HepG2 (cell line): ENCODE data around the gene MSANTD1. TPM values are rescaled to one million over a fixed set of nuclear protein-coding genes. Genes with fewer than 3 reads are reported as not detected.
A peak's percentile ranks its signal among the peaks of the same experiment; 100 is the strongest.

Source experiments
- ATAC-seq: fragments of 200-7000 bp; cut with Tn5 transposase; 3 replicates; pipeline ENCODE4 v1.9.1; 2020; ENCODE audit warnings: mild to moderate bottlenecking, moderate library complexity
- BruUV-seq: library from RNA; stranded (reverse); fragments of 400-500 nt; replicated peaks from 2 replicates; lab custom pipeline; 2021; lab: Mats Ljungman, UMichigan
- CTCF ChIA-PET: fragments of 300-600 bp; formaldehyde crosslinking; extraction: SDS; loops from one replicate; lab custom pipeline; 2021; ENCODE audit warnings: low total read pairs, inconsistent platforms, low intra/inter-chr PET ratio; lab: Yijun Ruan, JAX
- POLR2A ChIA-PET: fragments of 350-600 bp; sonication (Branson Sonifier 250); formaldehyde crosslinking; loops from one replicate; lab custom pipeline; 2020; ENCODE audit warnings: antibody characterized with exemption, inconsistent platforms; lab: Yijun Ruan, JAX
- DNase-seq: peaks from one replicate; pipeline ENCODE4 v3.0.0-alpha.2; 2015; ENCODE audit warnings: low spot score
- FAIRE-seq: peaks from 3 replicates; lab custom pipeline; 2011; peaks lifted over from hg19 to GRCh38; lab: Jason Lieb, UNC
- H2AFZ ChIP-seq: one replicate; pipeline ENCODE4 v1.6.1; 2011; ENCODE audit warnings: low read length, inconsistent platforms
- H3K27ac ChIP-seq: fragments of 300-600 bp; 3 replicates; pipeline ENCODE4 v1.8.0; 2011; ENCODE audit warnings: mixed run types, mild to moderate bottlenecking, mixed read lengths, low read length, inconsistent platforms; ENCODE audit not compliant: insufficient read depth; ENCODE audit errors: extremely low read length
- H3K27me3 ChIP-seq, 2 experiments: fragments of 200-600 bp in 1 of 2; 2 replicates in 1 of 2; 3 replicates in 1 of 2; pipeline versions ENCODE4 v1.6.0 to v1.8.0; 2011; ENCODE audit warnings: low read length in 2 of 2, mild to moderate bottlenecking in 2 of 2, moderate library complexity in 2 of 2, inconsistent platforms in 1 of 2; ENCODE audit not compliant: insufficient read depth in 2 of 2, control insufficient read depth in 1 of 2
- H3K36me3 ChIP-seq, 2 experiments: fragments of 200-600 bp in 1 of 2; replicated peaks in 1 of 2; 2 replicates in 1 of 2; 3 replicates in 1 of 2; pipeline versions ENCODE4 v1.5.1 to v1.8.0; 2011; ENCODE audit warnings: low read length in 2 of 2, inconsistent platforms in 1 of 2; ENCODE audit not compliant: insufficient read depth in 2 of 2, control insufficient read depth in 1 of 2
- H3K4me1 ChIP-seq: 2 replicates; pipeline ENCODE4 v1.5.1; 2012; ENCODE audit warnings: low read length, inconsistent platforms; ENCODE audit not compliant: insufficient read depth
- H3K4me2 ChIP-seq: 2 replicates; pipeline ENCODE4 v1.6.0; 2011; ENCODE audit warnings: low read depth, low read length, inconsistent platforms
- H3K4me3 ChIP-seq, 3 experiments: fragments of 200-600 bp in 1 of 3; sonication (generic), shearing (Covaris generic) in 1 of 3; replicated peaks in 1 of 3; 2 replicates each; pipeline ENCODE4 v1.5.1; 2011 to 2016; ENCODE audit warnings: low read length in 3 of 3, inconsistent platforms in 2 of 3, low read depth in 2 of 3, mild to moderate bottlenecking in 2 of 3, control low read depth in 1 of 3, mixed read lengths in 1 of 3; ENCODE audit not compliant: insufficient read depth in 1 of 3
- H3K79me2 ChIP-seq: one replicate; pipeline ENCODE4 v1.6.1; 2011; ENCODE audit warnings: low read length, inconsistent platforms; ENCODE audit not compliant: insufficient read depth
- H3K9ac ChIP-seq: 2 replicates; pipeline ENCODE4 v1.6.0; 2011; ENCODE audit warnings: mild to moderate bottlenecking, low read depth, low read length, inconsistent platforms; ENCODE audit not compliant: insufficient read depth
- H3K9me3 ChIP-seq: 2 replicates; pipeline ENCODE4 v1.5.1; 2012; ENCODE audit warnings: mild to moderate bottlenecking, low read length
- H4K20me1 ChIP-seq: 2 replicates; pipeline ENCODE4 v1.6.0; 2011; ENCODE audit warnings: inconsistent platforms, mild to moderate bottlenecking, low read length, moderate library complexity; ENCODE audit not compliant: insufficient read depth
- CBFB ChIP-seq: sonication (generic); formaldehyde crosslinking; IDR thresholded peaks from 2 replicates; pipeline ENCODE4 v1.4.0; 2020; ENCODE audit warnings: missing genetic modification reagents
- HNRNPL ChIP-seq: fragments of 200-400 bp; formaldehyde crosslinking; IDR thresholded peaks from 2 replicates; pipeline ENCODE4 v1.6.1; 2017; ENCODE audit warnings: mild to moderate bottlenecking, low read depth, low read length
- PHB2 ChIP-seq: fragments of 450-650 bp; IDR thresholded peaks from 2 replicates; pipeline ENCODE4 v1.6.1; 2018; ENCODE audit not compliant: partially characterized antibody
- ZNF773 ChIP-seq: sonication (generic); formaldehyde crosslinking; IDR thresholded peaks from 2 replicates; pipeline ENCODE4 v1.4.0; 2020; ENCODE audit warnings: missing genetic modification reagents, borderline replicate concordance
- ZNF792 ChIP-seq: IDR thresholded peaks from 2 replicates; pipeline ENCODE4 v1.6.1; 2016
- WGBS: methylation state at CpG from one replicate; pipeline ENCODE4 v1.1.6; 2017; ENCODE audit warnings: low lambda C conversion rate; 5-methylcytosine and 5-hydroxymethylcytosine counted together
- in situ Hi-C: cut with HindIII; loops from 2 replicates; pipeline ENCODE4 v1.10.0; 2017; ENCODE audit warnings: low pct_unique_long_range_greater_than_20kb; ENCODE audit not compliant: extremely low pct_ligation_motif_present
- intact Hi-C: fragments of 100-400 bp; cut with micrococcal nuclease; formaldehyde crosslinking; loops from one replicate; pipeline ENCODE4 v1.10.0; 2022; ENCODE audit not compliant: unreplicated experiment
- polyA plus RNA-seq, 8 experiments: library from polyadenylated mRNA; depleted of rRNA in 3 of 8; stranded (reverse) in 7 of 8; unstranded in 1 of 8; fragments of >200 nt; fragmentation: Illumina TruSeq in 4 of 8; extraction: Trizol in 4 of 8; gene quantifications; 2 replicates each; pipeline versions ENCODE4 v1.2.1 to v1.2.3, GENCODE V29; 2011 to 2016; ENCODE audit warnings: low read depth in 4 of 8, missing spikeins in 1 of 8, mixed read lengths in 1 of 8; ENCODE audit not compliant: insufficient read depth in 1 of 8
- total RNA-seq, 5 experiments: library from RNA; depleted of rRNA; stranded (reverse); fragments of >200 nt; fragmentation: Illumina TruSeq; extraction: Trizol; gene quantifications; 2 replicates each; pipeline ENCODE4 v1.2.3, GENCODE V29; 2016; ENCODE audit warnings: low read depth in 1 of 5
- TF ChIP-seq, protein P1 (sequence below): sonication (generic); formaldehyde crosslinking; IDR thresholded peaks from 2 replicates; pipeline ENCODE4 v1.4.0; 2020; ENCODE audit warnings: missing genetic modification reagents
- TF ChIP-seq, protein P2 (sequence below), 2 experiments: sonication (generic) in 1 of 2; formaldehyde crosslinking in 1 of 2; IDR thresholded peaks; 2 replicates each; pipeline versions ENCODE4 v1.6.1 to v1.9.0; 2014 to 2022; ENCODE audit warnings: antibody characterized with exemption in 1 of 2, borderline replicate concordance in 1 of 2, inconsistent platforms in 1 of 2, low read depth in 1 of 2, missing genetic modification reagents in 1 of 2

MSANTD1 gene
- total and polyA plus RNA-seq, 2 of the 13 experiments (the other 11 are each of a cell fraction or from before 2014, with no cell fraction given), result 0.22 to 0.40 TPM

DNA sequence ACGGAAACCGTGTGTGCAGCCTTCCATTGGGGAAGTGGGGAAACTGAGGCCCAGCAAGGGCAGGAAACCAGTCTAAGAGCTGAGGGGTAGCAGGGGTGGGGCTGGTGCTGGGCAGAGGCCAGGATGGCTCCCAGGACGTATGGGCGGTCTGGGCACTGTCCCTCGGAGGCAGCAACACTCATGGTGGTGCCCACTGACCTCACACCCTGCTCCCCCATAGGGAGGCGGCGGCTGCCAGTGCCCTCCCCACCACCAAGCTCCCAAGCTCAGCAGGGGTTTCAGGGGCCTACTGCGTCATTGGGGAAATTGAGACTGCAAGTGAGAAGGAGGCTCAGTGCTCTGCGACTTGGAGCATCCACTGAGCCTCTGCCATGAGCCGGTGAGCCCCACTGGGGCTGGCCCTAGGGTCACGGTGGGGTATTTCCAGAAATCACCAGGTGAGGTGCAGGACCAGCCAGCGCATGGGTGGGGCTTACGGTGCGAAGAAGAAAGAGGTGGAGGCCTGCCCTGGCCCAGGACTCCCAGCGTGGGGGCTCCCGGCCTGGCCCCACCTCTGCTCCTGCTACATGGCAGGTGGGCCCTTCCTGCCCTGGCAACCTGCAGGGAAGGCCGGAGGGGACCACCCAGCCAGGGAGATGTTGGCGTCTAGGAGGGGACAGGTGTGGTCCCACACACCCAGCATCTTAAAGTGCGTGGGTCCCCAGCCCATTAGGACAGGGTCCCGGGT lies 915 bp downstream of the MSANTD1 start:
- no TSS peak for BruUV-seq
- intact Hi-C loops, result no loop called here
- in situ Hi-C loops, result no loop called here
- Histone ChIP-seq H4K20me1 (no peaks in the 10 kb centered on the region), H3K4me3 (peak overlapping the region in 1 of 3 experiments; percentile 76; a peak in 2 of 6 replicates), H3K4me2 (peak overlapping the region; percentile 91), H3K79me2 (no peaks in the 10 kb centered on the region), H3K9ac (peak overlapping the region; percentile 58; the same call in 1 of the 2 replicates), H3K27ac (no peak overlapping the region), H3K27me3 (no peaks in the 10 kb centered on the region), H2AFZ (no peak overlapping the region), H3K4me1 (peaks cover 31% of the 10 kb centered on the region), H3K36me3 (no peaks in the 10 kb centered on the region), H3K9me3 (no peaks in the 10 kb centered on the region)
- CTCF ChIA-PET, result no interaction called here
- FAIRE-seq (no peak), DNase-seq (no peak), ATAC-seq (no peak)
- POLR2A ChIA-PET, result interaction anchor here (0.6 kb wide), 1 partner anchor 48 kb away, joined by 3 read pairs; no protein-coding TSS in a partner anchor
- WGBS, result 58% methylated on average over 9 of the region's 20 CpGs
- TF ChIP-seq HNRNPL, result 0 out of 2 replicates have a peak, but pooled peaks have one; percentile 11
- TF ChIP-seq, protein P1, sequence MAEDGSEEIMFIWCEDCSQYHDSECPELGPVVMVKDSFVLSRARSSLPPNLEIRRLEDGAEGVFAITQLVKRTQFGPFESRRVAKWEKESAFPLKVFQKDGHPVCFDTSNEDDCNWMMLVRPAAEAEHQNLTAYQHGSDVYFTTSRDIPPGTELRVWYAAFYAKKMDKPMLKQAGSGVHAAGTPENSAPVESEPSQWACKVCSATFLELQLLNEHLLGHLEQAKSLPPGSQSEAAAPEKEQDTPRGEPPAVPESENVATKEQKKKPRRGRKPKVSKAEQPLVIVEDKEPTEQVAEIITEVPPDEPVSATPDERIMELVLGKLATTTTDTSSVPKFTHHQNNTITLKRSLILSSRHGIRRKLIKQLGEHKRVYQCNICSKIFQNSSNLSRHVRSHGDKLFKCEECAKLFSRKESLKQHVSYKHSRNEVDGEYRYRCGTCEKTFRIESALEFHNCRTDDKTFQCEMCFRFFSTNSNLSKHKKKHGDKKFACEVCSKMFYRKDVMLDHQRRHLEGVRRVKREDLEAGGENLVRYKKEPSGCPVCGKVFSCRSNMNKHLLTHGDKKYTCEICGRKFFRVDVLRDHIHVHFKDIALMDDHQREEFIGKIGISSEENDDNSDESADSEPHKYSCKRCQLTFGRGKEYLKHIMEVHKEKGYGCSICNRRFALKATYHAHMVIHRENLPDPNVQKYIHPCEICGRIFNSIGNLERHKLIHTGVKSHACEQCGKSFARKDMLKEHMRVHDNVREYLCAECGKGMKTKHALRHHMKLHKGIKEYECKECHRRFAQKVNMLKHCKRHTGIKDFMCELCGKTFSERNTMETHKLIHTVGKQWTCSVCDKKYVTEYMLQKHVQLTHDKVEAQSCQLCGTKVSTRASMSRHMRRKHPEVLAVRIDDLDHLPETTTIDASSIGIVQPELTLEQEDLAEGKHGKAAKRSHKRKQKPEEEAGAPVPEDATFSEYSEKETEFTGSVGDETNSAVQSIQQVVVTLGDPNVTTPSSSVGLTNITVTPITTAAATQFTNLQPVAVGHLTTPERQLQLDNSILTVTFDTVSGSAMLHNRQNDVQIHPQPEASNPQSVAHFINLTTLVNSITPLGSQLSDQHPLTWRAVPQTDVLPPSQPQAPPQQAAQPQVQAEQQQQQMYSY (CRISPR knock-in tag), result no peak
- no peak for TF ChIP-seq ZNF792 (CRISPR knock-in tag)
- no peak for TF ChIP-seq PHB2
- TF ChIP-seq, protein P2, sequence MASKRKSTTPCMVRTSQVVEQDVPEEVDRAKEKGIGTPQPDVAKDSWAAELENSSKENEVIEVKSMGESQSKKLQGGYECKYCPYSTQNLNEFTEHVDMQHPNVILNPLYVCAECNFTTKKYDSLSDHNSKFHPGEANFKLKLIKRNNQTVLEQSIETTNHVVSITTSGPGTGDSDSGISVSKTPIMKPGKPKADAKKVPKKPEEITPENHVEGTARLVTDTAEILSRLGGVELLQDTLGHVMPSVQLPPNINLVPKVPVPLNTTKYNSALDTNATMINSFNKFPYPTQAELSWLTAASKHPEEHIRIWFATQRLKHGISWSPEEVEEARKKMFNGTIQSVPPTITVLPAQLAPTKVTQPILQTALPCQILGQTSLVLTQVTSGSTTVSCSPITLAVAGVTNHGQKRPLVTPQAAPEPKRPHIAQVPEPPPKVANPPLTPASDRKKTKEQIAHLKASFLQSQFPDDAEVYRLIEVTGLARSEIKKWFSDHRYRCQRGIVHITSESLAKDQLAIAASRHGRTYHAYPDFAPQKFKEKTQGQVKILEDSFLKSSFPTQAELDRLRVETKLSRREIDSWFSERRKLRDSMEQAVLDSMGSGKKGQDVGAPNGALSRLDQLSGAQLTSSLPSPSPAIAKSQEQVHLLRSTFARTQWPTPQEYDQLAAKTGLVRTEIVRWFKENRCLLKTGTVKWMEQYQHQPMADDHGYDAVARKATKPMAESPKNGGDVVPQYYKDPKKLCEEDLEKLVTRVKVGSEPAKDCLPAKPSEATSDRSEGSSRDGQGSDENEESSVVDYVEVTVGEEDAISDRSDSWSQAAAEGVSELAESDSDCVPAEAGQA (IDR thresholded peaks at IDR 0.05; ENCODE audit: low read depth), result no peak
- TF ChIP-seq, protein P2 (CRISPR knock-in tag; IDR thresholded peaks at IDR 0.05; ENCODE audit: borderline replicate concordance), result no peak
- no peak for TF ChIP-seq ZNF773 (CRISPR knock-in tag)
- no peak for TF ChIP-seq CBFB (CRISPR knock-in tag)
